Body of pancreas (tissue), 4 donors: Measurements from ENCODE around the gene GALNT16. TPM values are rescaled to one million over a fixed set of nuclear protein-coding genes. Genes with fewer than 3 reads are reported as not detected.

Experiments
- ATAC-seq: fragments of 150-250 bp; one replicate; pipeline ENCODE4 v1.9.1; 2016
- DNase-seq, 4 donors: peaks; one replicate each; pipeline ENCODE4 v3.0.0-alpha.2; 2019
- H3K27ac ChIP-seq, 4 donors: fragments of 200-600 bp; sonication (generic); 1 replicate in 3 of 4; 2 replicates in 1 of 4; pipeline versions ENCODE4 v1.5.1 to v1.6.1; 2016 to 2019; ENCODE audit warnings: mild to moderate bottlenecking in 1 of 4, mixed read lengths in 1 of 4, moderate library complexity in 1 of 4
- H3K27me3 ChIP-seq, 2 donors: fragments of 200-600 bp; sonication (generic); one replicate each; pipeline ENCODE4 v1.6.0; 2016; ENCODE audit warnings: mild to moderate bottlenecking in 1 of 2
- H3K36me3 ChIP-seq, 2 donors: fragments of 200-600 bp; sonication (generic); replicated peaks in 1 of 2; 2 replicates each; pipeline ENCODE4 v1.5.1; 2016; ENCODE audit warnings: low read depth in 2 of 2; ENCODE audit not compliant: insufficient read depth in 1 of 2
- H3K4me1 ChIP-seq: fragments of 200-600 bp; sonication (generic); one replicate; pipeline ENCODE4 v1.6.0; 2016
- H3K4me3 ChIP-seq, 2 donors: fragments of 200-600 bp; sonication (generic); 1 replicate in 1 of 2; 2 replicates in 1 of 2; pipeline ENCODE4 v1.5.1; 2016 to 2019
- H3K9me3 ChIP-seq, 3 donors: fragments of 200-600 bp; sonication (generic); 1 replicate in 2 of 3; 2 replicates in 1 of 3; pipeline ENCODE4 v1.5.1; 2016
- POLR2A ChIP-seq, 3 donors: fragments of 450-650 bp; IDR thresholded peaks; one replicate each; pipeline ENCODE4 v1.6.1; 2016; ENCODE audit warnings: antibody characterized with exemption in 3 of 3, mild to moderate bottlenecking in 2 of 3
- WGBS, 2 donors: methylation state at CpG; one replicate each; pipeline ENCODE4 v1.1.5; 2017; 5-methylcytosine and 5-hydroxymethylcytosine counted together
- intact Hi-C: fragments of 100-400 bp; cut with DNase I; formaldehyde crosslinking; loops from one replicate; pipeline ENCODE4 v1.15.1; 2023
- total RNA-seq, 2 donors: library from RNA; depleted of rRNA; stranded (reverse); fragments of >200 nt; gene quantifications; one replicate each; pipeline ENCODE4 v1.1.0, GENCODE V29; 2016
- TF ChIP-seq, protein P1 (sequence below), 7 experiments: fragments of 450-650 bp in 4 of 7; fragments of 200-600 bp in 3 of 7; sonication (generic) in 3 of 7; IDR thresholded peaks; one replicate each; pipeline ENCODE4 v1.5.1; 2016 to 2019; ENCODE audit warnings: antibody characterized with exemption in 7 of 7

Gene GALNT16
- total RNA-seq, 2 donors from 2014 or later = 1.3 to 5.6 TPM

DNA sequence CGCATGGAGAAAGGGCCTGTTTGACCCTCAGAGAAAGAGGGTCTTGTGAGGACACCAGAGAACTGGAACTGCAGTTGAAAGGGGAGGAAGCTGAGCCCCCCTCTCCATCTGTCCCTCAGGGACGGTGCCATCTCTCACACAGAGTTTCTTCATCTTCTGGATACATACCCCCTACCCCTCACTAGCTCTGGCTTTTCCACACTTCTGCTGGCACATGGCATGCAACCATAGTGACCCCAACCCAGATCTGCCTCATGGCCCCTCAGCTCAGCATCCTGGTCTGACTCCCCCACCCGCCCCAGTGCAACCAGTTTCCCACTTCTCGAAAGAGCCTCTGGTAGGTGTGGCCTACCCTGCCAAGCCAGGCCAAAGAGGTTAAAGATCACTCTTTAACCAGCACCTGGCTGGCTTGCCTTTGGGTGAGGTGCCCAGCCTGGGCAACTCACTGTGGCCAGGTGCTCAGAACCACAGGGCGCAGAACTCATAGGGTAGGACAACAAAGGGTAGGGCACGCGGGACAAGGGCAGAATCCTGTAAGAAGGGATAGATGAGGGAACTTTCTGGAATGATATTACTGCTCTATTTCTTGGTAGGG is 25.8 kb downstream of the GALNT16 start:
- DNase-seq = no peak
- ATAC-seq = no peak
- 63 to 84% methylated on average over 7 of the region's 7 CpGs for WGBS, 2 donors
- no peaks in the 10 kb centered on the region for H3K27me3 ChIP-seq
- H3K9me3 ChIP-seq = no peaks in the 10 kb centered on the region
- intact Hi-C loops = no loop called here
- no peak overlapping the region for H3K4me3 ChIP-seq
- no peak for TF ChIP-seq POLR2A (IDR thresholded peaks at IDR 0.05)
- TF ChIP-seq, protein P1, sequence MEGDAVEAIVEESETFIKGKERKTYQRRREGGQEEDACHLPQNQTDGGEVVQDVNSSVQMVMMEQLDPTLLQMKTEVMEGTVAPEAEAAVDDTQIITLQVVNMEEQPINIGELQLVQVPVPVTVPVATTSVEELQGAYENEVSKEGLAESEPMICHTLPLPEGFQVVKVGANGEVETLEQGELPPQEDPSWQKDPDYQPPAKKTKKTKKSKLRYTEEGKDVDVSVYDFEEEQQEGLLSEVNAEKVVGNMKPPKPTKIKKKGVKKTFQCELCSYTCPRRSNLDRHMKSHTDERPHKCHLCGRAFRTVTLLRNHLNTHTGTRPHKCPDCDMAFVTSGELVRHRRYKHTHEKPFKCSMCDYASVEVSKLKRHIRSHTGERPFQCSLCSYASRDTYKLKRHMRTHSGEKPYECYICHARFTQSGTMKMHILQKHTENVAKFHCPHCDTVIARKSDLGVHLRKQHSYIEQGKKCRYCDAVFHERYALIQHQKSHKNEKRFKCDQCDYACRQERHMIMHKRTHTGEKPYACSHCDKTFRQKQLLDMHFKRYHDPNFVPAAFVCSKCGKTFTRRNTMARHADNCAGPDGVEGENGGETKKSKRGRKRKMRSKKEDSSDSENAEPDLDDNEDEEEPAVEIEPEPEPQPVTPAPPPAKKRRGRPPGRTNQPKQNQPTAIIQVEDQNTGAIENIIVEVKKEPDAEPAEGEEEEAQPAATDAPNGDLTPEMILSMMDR (IDR thresholded peaks at IDR 0.05) = no peak
- H3K36me3 ChIP-seq = no peaks in the 10 kb centered on the region
- peaks cover 13% of the 10 kb centered on the region for H3K4me1 ChIP-seq
- H3K27ac ChIP-seq = no peak overlapping the region

DNA sequence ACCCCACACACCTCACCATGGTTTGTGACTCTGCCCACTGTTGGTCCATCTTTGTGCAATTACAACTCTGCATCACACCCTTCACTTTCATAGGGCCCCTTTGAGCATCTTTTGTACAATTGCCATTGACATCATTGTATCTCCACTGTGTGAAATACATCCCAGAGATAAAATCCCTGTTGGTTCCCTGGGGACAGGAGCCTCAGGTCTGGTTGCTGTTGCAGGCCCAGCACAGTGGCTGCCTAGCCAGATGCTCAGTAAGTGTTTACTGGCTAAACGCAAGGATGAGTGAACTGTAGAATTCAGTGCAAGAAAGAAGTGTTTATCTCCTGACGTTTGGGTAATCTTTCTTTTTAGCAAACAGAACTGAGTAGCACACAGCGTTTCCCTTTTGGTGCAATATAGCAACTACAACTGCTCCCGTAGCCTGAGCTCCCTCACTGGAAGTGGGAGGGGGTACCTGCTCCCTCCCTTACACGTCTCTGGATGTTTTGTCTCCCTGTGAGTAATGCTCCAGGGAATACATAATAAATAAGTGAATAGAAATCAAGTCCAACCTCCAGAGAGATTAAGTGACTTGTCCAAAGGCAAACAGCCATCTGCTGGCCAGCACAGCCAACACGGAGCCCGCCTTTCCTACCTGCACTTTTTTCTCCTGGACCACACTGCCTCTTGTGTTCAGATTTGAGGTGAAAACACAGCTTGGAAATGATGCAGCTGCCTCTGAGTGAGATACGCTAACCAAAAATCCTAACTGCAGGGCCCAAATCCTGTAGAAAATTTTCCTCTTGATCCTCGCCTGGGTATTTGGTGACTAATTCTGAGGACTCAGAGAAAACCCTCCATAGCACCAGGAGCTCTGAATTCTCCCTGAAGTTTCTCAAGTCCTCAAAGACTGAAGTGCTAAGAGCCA is 27.4 kb downstream of the GALNT16 start:
- DNase-seq = no peak
- peak overlapping the region in 2 of 4 donors; percentile 35 to 53 for H3K27ac ChIP-seq
- TF ChIP-seq POLR2A (IDR thresholded peaks at IDR 0.05) = no peak
- TF ChIP-seq, protein P1 (IDR thresholded peaks at IDR 0.05) = no peak
- intact Hi-C loops = no loop called here
- no peaks in the 10 kb centered on the region for H3K27me3 ChIP-seq
- H3K36me3 ChIP-seq = no peaks in the 10 kb centered on the region
- no peaks in the 10 kb centered on the region for H3K9me3 ChIP-seq
- peak; percentile 14 for ATAC-seq
- WGBS, 2 donors = 58 to 63% methylated on average over 9 of the region's 9 CpGs
- no peak overlapping the region for H3K4me3 ChIP-seq
- H3K4me1 ChIP-seq = peaks cover 13% of the 10 kb centered on the region

DNA sequence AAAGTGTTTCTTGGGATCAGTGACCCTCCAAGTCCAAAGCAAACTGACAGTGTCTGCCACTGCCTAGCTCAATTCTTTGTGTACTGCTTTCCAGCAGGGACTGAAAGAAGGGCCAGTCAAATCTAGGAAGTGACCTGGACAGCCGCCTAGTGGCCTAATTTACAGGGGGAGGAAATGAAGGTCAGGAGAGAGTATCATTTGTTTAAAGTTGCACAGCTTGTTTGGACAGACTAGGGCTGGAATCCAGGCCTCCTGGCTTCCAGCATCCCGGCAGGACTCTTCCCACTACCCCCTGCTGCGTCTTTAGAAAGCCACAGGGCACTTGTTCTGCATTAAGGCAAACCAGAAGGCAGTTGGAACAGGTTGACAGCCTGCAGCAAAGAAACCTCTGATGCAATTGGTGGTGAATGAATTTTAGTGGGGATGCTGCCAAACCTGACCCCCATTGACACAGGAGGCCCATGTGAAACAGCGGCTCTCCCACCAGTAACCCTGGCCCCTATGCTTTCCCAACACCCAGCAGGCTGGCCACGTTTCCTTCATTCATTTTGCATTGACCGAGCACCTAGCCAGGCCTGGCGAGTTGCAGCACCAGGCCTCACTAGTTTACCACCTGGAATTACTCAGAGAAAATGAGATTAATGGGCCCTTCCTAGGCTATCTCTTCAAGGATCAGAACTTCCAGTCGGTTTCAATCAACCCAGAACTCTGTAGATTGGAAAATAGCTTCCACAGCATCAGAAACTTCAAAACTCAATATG is 28.2 kb downstream of the GALNT16 start:
- TF ChIP-seq POLR2A (IDR thresholded peaks at IDR 0.05) = no peak
- TF ChIP-seq, protein P1 (IDR thresholded peaks at IDR 0.05) = peak in 5 of 7 experiments; percentile 13 to 51 (median 44)
- H3K9me3 ChIP-seq = no peaks in the 10 kb centered on the region
- peak; percentile 37 to 54 (median 48) for DNase-seq
- H3K27me3 ChIP-seq = no peaks in the 10 kb centered on the region
- no peaks in the 10 kb centered on the region for H3K36me3 ChIP-seq
- ATAC-seq = peak; percentile 69
- WGBS, 2 donors = 56 to 66% methylated on average over 8 of the region's 8 CpGs
- intact Hi-C loops = no loop called here
- no peak overlapping the region for H3K4me3 ChIP-seq
- H3K4me1 ChIP-seq = peaks cover 13% of the 10 kb centered on the region
- H3K27ac ChIP-seq = peak overlapping the region in 2 of 4 donors; percentile 35 to 53

DNA sequence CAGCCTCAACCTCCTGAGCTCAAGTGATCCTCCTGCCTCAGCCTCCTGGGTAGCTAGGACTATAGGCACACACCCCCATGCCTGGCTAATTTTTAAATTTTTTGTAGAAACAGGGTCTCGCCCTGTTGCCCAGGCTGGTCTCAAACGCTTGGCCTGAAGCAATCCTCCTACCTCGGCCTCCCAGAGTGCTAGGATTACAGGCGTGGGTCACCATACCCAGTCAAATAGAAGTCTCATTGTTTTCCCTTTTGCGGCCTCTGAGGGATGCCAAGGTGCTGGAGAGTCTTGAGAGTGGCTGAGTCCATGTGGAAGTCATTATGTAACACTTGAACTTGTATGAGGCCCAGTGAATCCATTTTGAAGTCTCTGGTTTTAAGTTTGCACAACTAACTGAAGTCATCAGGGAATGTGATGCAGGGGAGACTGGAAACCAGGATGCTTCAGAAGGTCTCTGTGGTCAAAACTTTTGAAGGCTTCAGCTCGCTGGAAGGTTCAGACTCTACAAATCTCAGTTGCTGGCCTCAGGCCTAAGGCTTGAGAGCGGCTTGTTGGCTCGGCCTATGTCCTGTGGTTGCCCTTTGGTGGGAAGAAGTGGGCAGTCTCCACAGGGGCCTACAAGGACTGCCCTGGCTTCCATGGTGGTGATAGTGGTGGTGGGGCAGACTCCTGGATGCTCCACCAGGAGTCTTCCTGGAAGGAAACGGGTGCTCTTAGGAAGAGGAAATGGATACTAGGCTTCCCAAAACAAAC is 29.2 kb downstream of the GALNT16 start:
- Histone ChIP-seq H3K27me3 (no peaks in the 10 kb centered on the region), H3K9me3 (no peaks in the 10 kb centered on the region), H3K27ac (peak overlapping the region in 1 of 4 donors; percentile 35), H3K4me1 (peaks cover 13% of the 10 kb centered on the region), H3K4me3 (no peak overlapping the region), H3K36me3 (no peaks in the 10 kb centered on the region)
- 72 to 90% methylated on average over 8 to 9 of the region's 9 CpGs for WGBS, 2 donors
- TF ChIP-seq, protein P1 (IDR thresholded peaks at IDR 0.05) = no peak
- no peak for TF ChIP-seq POLR2A (IDR thresholded peaks at IDR 0.05)
- intact Hi-C loops = no loop called here
- DNase-seq (no peak), ATAC-seq (no peak)
